ENCODE measurements around the gene CAMK4.

DNA sequence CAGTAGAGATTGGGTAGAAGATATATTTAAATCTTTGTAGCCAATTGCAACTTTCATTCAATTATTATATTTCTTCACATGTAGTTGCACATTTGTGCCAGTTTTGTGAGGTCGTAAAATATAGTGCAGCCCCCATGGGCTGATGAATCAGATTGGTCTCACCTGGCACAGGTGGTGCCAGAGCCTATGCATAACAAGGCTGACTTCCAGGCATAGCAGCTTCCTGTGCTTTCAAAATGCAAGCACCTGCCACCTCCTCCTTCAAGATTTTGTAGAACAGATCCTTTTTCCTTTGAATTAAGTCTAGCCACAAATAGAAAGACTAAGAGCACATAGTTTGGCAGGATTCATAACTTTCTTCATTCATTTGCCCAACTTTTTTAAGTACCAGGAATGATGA lies 201.0 kb downstream of the CAMK4 start:
- no peak for TF ChIP-seq CTCF (IDR thresholded peaks at IDR 0.05)
- TF ChIP-seq POLR2A (IDR thresholded peaks at IDR 0.05), result no peak
- no peak for TF ChIP-seq POLR2AphosphoS5 (IDR thresholded peaks at IDR 0.05)

Measured in prostate gland (tissue), 2 donors.